Lower leg skin (tissue), 3 donors: Measurements from ENCODE around the gene CEBPZ.

ENCODE experiments used
- CTCF ChIP-seq, 3 donors: fragments of 450-650 bp; IDR thresholded peaks; one replicate each; pipeline ENCODE4 v1.5.1; 2016; ENCODE audit warnings: antibody characterized with exemption in 3 of 3, mild to moderate bottlenecking in 3 of 3, moderate library complexity in 2 of 3
- POLR2A ChIP-seq, 2 donors: fragments of 450-650 bp; IDR thresholded peaks; one replicate each; pipeline ENCODE4 v1.6.1; 2016 to 2017; ENCODE audit warnings: antibody characterized with exemption in 2 of 2, mild to moderate bottlenecking in 1 of 2, moderate library complexity in 1 of 2

GRCh38 chr2:37232131-37232933 is 936 bp upstream of the CEBPZ start:
- no peak for TF ChIP-seq POLR2A (IDR thresholded peaks at IDR 0.05)
- no peak for TF ChIP-seq CTCF (IDR thresholded peaks at IDR 0.05)
